SK-N-DZ (cell line): ENCODE data around the gene CRYBB1.

Experiments used
- DNase-seq: peaks from one replicate; pipeline ENCODE4 v3.0.0-alpha.2; 2015; ENCODE audit warnings: low spot score

CRYBB1 gene

GRCh38 chr22:26606611-26607010 lies 11.2 kb downstream of the CRYBB1 start:
- DNase-seq = no peak

- DNase-seq = no peak
These were observed 13.5 kb downstream of the CRYBB1 start for GRCh38 chr22:26604368-26604767.

- no peak for DNase-seq
These were observed 15.7 kb downstream of the CRYBB1 start for GRCh38 chr22:26602127-26602526.

GRCh38 chr22:26601726-26602125 lies 16.1 kb downstream of the CRYBB1 start:
- no peak for DNase-seq

- DNase-seq = no peak
These were observed 18.3 kb downstream of the CRYBB1 start for GRCh38 chr22:26599505-26599904.

- no peak for DNase-seq
These were observed 20.3 kb downstream of the CRYBB1 start for GRCh38 chr22:26597480-26597879.

- no peak for DNase-seq
These were observed 20.8 kb downstream of the CRYBB1 start for GRCh38 chr22:26597026-26597425.

GRCh38 chr22:26593763-26594162 lies 24.1 kb downstream of the CRYBB1 start:
- DNase-seq = no peak

GRCh38 chr22:26592421-26592891 lies 25.4 kb downstream of the CRYBB1 start:
- no peak for DNase-seq

GRCh38 chr22:26589845-26590736 lies 27.7 kb downstream of the CRYBB1 start, which contains the start of gene TPST2:
Gene TPST2 (minus strand): TSS chr22:26590132. CDS start chr22:26541630, 48,502 bp downstream.
- peak; percentile 59 for DNase-seq

- no peak for DNase-seq
These were observed 28.4 kb downstream of the CRYBB1 start for GRCh38 chr22:26589367-26589844.

GRCh38 chr22:26588729-26589366 lies 29.0 kb downstream of the CRYBB1 start:
- DNase-seq = peak; percentile 20

GRCh38 chr22:26587991-26588613 lies 29.7 kb downstream of the CRYBB1 start:
- no peak for DNase-seq

- DNase-seq = no peak
These were observed 31.1 kb downstream of the CRYBB1 start for GRCh38 chr22:26586556-26587325.

- no peak for DNase-seq
These were observed 32.6 kb downstream of the CRYBB1 start for GRCh38 chr22:26585104-26585790.

- no peak for DNase-seq
These were observed 33.8 kb downstream of the CRYBB1 start for GRCh38 chr22:26584010-26584409.

GRCh38 chr22:26581633-26582168 lies 36.1 kb downstream of the CRYBB1 start:
- DNase-seq = no peak

- DNase-seq = no peak
These were observed 36.8 kb downstream of the CRYBB1 start for GRCh38 chr22:26581026-26581425.

- no peak for DNase-seq
These were observed 37.4 kb downstream of the CRYBB1 start for GRCh38 chr22:26580240-26580962.
